GM12891 (cell line): ENCODE results near the gene HSF5.

Experiments
- DNase-seq: peaks from one replicate; pipeline ENCODE4 v3.0.0; 2011; ENCODE audit warnings: low spot score; ENCODE audit not compliant: insufficient read length
- FAIRE-seq: peaks from 2 replicates; lab custom pipeline; 2011; peaks lifted over from hg19 to GRCh38; lab: Jason Lieb, UNC
- PAX5 ChIP-seq: IDR thresholded peaks from 2 replicates; pipeline ENCODE4 v1.6.1; 2011; ENCODE audit warnings: low read length, moderate library complexity, mild to moderate bottlenecking; ENCODE audit not compliant: insufficient read depth, severe bottlenecking
- POLR2A ChIP-seq: IDR thresholded peaks from 2 replicates; pipeline ENCODE4 v1.6.1; 2011; ENCODE audit warnings: low read depth, low read length, control low read depth
- POLR2AphosphoS5 ChIP-seq: IDR thresholded peaks from 2 replicates; pipeline ENCODE4 v1.6.1; 2011; ENCODE audit warnings: low read depth, low read length, control low read depth
- POU2F2 ChIP-seq: IDR thresholded peaks from 2 replicates; pipeline ENCODE4 v1.6.1; 2011; ENCODE audit warnings: low read depth, mild to moderate bottlenecking, control low read depth, low read length, moderate library complexity
- SPI1 ChIP-seq: IDR thresholded peaks from 2 replicates; pipeline ENCODE4 v1.6.1; 2011; ENCODE audit warnings: low read depth, low read length, control low read depth
- TAF1 ChIP-seq: IDR thresholded peaks from 2 replicates; pipeline ENCODE4 v1.6.1; 2011; ENCODE audit warnings: low read depth, low read length, control low read depth

HSF5 gene

DNA sequence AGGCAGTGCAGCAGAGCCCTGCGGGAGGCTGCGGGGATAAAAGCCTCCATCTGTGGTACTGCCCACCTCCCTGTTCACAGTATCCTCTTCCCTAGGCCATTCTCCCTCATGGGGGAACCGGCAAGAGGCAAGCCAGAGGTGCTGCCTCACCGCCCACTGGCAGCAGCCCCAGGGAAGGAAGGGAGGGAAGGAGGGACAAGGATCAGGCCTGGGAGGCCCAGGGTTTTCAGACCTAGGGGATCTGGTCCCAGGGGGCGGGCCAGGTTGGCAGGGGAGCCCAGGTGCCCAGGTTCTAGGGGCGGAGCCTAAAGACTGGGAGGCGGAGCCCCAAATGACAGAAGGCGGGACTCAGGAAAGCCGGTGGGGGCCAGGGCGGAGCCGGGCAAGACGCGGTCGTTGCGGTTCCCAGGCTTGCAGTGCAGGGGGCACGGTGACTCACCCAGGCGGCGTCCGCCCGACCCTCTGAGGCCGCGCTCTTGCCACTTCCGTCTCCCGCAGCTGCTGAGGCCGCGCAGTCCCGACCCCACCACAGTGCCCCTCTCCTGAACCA is 29.2 kb upstream of the HSF5 start:
- DNase-seq (no peak), FAIRE-seq (no peak)
- TF ChIP-seq POU2F2 (no peak), POLR2AphosphoS5 (peak; percentile 70), TAF1 (peak; percentile 59; the same call in 1 of the 2 replicates), POLR2A (peak; percentile 46; the same call in 1 of the 2 replicates), PAX5 (no peak), SPI1 (peak; percentile 47; the same call in 1 of the 2 replicates)

DNA sequence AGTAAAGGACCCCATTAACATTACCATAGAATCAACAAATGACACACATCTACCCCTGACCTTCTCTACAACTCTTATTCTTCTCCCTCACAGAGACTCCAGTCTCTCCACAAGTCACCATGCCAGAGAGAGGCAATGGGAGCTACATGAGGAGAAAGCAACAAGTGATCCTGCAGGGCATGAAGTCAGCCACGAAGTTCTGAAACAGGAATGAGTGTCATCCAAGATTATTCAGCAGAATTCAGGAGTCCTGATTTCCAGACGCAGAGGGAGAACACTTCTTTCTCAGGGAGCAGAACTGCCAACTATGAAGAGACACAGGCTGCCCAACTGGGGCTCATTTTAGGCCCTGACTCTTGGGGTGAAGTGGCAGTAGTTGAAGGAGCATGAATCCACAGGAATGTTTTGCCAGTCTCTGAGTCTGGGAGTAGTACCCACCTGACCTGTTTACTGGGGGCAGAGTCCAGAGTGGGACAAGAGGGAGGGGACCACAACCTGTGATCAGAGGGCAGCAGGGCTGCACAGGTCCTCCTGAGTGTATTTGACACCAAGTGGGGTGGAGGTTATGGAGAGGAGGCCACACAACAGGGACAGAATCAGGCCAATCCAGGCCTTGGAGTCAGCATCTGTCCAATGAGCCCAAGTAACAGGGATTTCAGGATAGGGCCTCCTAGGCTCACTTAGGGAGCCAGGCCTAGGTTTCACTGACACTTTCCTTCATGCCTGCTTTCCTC is 28.6 kb upstream of the HSF5 start:
- FAIRE-seq (no peak), DNase-seq (no peak)
- TF ChIP-seq PAX5 = no peak
- no peak for TF ChIP-seq POU2F2
- TF ChIP-seq POLR2A = no peak
- no peak for TF ChIP-seq TAF1
- no peak for TF ChIP-seq POLR2AphosphoS5
- no peak for TF ChIP-seq SPI1

DNA sequence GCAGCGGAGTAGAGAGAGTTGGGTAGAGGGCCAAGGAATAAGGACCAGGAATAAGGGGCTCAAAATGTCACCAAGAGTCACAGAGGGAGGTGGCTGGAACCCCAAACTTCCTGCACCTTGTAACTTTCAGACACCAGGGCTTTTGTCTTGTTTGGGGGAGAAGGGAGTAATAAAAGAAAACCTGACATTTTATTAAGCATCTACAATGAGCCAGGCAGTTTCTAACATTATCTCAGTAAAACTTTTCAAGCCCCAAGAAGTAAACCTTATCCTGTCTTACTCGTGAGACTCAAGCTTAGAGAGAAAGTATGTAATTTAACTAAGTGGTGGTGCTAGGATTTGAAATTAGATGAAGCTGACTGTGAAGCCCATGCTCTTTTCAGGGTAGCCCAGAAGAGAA is 27.1 kb upstream of the HSF5 start:
- FAIRE-seq (no peak), DNase-seq (no peak)
- TF ChIP-seq SPI1 = no peak
- no peak for TF ChIP-seq POU2F2
- TF ChIP-seq POLR2AphosphoS5 = no peak
- no peak for TF ChIP-seq TAF1
- TF ChIP-seq POLR2A = no peak
- no peak for TF ChIP-seq PAX5

DNA sequence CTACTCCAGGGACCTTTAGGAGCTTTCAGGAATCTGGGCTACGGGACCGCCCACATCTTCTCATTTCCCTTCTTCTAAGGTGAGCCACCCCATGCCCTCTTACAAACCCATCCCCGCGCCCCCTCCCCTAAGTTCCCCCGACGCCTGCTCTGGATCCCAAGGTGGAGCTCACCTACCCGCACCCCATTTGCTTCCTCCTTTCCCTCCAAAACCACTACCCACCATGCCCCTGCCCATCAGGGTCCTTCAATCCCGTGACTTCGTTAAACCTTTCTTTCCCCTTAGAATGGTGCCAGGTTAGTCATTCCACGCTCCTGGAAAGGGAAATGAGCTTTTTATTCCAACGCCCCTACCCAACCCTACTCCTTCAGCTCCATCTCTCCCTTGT is 26.6 kb upstream of the HSF5 start:
- DNase-seq = no peak
- no peak for TF ChIP-seq POU2F2
- no peak for TF ChIP-seq POLR2A
- no peak for TF ChIP-seq PAX5
- TF ChIP-seq SPI1 = no peak
- TF ChIP-seq TAF1 = no peak
- no peak for TF ChIP-seq POLR2AphosphoS5
- FAIRE-seq = no peak

DNA sequence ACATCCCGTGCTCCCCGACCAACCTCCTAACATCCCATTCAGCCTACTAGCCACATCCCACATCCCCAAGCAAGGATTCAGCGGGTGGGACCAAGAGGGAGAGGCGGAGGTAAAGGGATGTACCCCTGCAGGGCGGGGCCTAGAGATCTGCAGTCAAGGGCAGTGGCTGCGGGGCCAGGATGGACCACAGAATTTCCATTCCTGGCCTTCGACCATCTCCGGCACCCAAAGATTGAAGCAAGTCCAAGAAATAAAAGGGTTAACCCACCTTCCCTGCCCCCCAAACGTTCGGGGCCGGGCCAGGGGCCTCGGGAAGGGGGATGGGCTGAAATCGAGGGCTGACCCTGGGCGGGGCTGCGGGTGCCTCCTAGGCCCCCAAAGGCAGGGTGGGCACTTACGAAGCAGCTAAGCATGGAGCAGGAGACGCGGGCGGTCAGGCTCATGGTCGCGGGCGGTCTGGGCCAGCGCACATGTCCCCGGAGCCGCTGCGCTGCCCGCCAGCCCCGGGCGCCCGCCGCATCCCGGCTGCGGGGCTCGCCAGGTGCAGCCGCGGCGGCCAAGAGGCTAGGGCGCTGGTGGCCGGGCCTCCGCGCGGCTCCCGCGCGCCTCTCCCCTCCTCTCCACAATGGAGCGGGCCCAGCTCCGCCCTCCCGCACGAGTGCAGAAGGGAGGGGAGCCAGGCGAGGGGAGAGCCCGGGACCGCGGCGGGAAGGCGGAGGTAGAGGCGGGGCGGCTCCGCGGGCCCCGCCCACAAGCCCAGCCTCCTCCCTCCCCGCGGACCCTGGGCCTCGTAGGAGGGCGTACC is 26.0 kb upstream of the HSF5 start, which contains the start of gene MTMR4:
Gene MTMR4, minus strand, starts transcription at position 674 of the 805 bp plus-strand sequence. Its CDS starts 231 bp downstream, at position 443.
- FAIRE-seq (peak; percentile 51), DNase-seq (peak; percentile 87)
- TF ChIP-seq SPI1 = no peak
- 0 out of 2 replicates have a peak, but pooled peaks have one; percentile 30 for TF ChIP-seq POU2F2

DNA sequence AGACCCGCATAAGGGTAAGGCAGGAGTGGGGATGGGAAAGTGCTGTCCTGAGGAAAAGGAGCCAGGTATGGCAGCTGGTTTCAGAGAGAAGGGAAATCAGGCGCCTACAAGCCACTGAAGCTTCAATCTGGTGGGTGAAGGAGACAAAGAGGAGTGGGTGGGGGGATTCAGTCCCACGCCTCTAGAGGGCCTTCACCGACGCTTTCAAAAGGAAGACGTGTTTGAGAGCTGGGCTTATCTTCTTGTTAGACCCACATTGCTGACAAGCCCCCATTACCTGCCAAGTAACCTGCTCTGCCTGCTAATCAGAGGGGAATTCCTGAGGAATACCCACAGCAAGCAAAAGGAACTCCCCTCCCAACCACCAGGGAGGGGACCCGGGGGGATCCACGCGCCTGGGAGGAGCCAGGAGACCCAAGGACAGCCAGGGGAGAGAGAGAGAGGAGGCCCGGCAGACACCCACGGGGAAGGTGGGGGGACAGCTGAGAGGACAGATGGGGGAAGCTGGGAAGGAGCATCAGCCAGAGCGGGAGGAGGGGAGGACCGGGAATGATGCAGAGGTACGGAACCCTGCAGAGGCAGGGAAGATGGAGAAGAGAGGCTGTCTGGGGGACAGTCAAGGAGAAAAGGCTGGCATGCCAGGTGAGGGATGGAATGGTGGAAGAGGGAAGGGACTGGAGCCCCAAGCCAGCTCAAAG is 25.2 kb upstream of the HSF5 start:
- FAIRE-seq (no peak), DNase-seq (no peak)
- TF ChIP-seq PAX5 (no peak), TAF1 (no peak), POLR2A (no peak; the same call in 1 of the 2 replicates), SPI1 (no peak), POLR2AphosphoS5 (no peak), POU2F2 (no peak)

DNA sequence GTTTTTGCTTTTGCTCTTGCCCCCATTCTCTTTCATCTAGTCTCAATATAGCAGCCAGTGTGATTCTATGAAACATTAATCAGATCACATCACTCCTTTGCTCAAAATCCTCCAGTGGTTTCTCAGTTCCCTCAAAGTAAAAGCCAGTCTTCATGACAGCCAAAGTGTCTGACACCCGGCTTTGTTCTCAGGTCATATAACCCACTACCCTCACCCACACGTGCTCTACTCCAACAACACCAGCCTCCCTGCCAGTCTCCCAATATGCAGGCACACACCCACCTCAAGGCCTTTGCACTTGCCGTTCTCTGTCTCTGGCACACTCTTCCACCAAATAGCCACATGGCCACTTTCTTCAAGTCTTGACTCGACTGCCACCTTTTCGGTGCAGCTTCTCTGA is 21.9 kb upstream of the HSF5 start:
- TF ChIP-seq POLR2AphosphoS5 (no peak), TAF1 (no peak), SPI1 (peak; percentile 16; the same call in 1 of the 2 replicates)
- FAIRE-seq (no peak), DNase-seq (no peak)

DNA sequence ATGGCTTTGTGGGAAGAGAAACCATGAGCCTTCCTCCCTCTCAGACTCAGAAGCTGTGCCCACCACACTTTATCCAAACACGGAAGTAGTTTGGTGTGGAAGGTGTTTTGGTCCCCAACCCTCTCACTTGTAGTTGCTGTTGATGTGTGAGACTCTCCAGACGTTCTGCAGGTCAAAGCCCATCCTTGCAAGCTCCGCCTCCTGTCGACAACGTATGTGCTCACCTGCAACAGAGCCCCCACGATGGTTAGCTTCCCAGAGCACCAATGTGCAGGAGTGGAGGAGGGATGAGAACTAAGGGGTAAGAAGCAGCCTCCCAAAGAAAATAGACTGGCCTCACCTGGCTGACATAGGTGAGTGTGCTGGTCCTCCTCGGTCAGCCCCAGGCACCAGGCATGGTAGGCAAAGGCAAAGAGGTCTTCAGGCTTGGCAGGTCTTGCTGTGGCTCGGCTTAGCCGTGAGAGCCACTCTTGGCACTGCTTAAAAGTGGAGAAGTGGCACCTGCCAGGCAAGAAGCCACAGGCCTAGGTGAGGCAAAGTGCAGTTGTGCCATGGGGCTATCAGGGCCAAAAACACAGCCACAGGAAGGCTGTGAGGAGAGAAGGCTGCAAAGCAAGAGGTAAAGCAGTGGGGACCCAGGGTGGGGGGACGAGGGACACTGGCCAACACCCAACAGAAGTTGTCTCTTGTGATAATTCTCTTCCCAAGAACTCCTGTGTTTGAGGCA is 20.3 kb upstream of the HSF5 start:
- DNase-seq = no peak
- no peak for TF ChIP-seq POLR2AphosphoS5
- no peak for TF ChIP-seq POU2F2
- no peak for TF ChIP-seq SPI1
- no peak for TF ChIP-seq POLR2A
- TF ChIP-seq TAF1 = no peak
- no peak for TF ChIP-seq PAX5
- no peak for FAIRE-seq
